Mesodermal cell (in vitro differentiated cells): ENCODE measurements around the gene UBE2QL1.
"Not testable (repeated sequence)": the region's sequence is repeated elsewhere in the genome, so short reads cannot be mapped to it uniquely, and the experiment has no call there.

Experiments
- H3K27ac ChIP-seq: 2 replicates; pipeline ENCODE4 v1.7.0; 2013; ENCODE audit warnings: mild to moderate bottlenecking, low read depth, low read length, moderate library complexity; ENCODE audit not compliant: severe bottlenecking
- H3K36me3 ChIP-seq: 2 replicates; pipeline ENCODE4 v1.7.1; 2013; ENCODE audit warnings: mild to moderate bottlenecking, low read length, moderate library complexity; ENCODE audit not compliant: control insufficient read depth, insufficient read depth
- H3K4me1 ChIP-seq: one replicate; pipeline ENCODE4 v1.7.1; 2013; ENCODE audit warnings: mild to moderate bottlenecking, low read length; ENCODE audit not compliant: insufficient read depth, control insufficient read depth, poor library complexity, severe bottlenecking
- H3K4me3 ChIP-seq: 2 replicates; pipeline ENCODE4 v1.7.0; 2013; ENCODE audit warnings: low read length, control low read depth, mild to moderate bottlenecking; ENCODE audit not compliant: insufficient read depth, poor library complexity, severe bottlenecking; ENCODE audit errors: extremely low read depth
- H3K9me3 ChIP-seq: 2 replicates; pipeline ENCODE4 v1.7.1; 2013; ENCODE audit warnings: mild to moderate bottlenecking, low read length, moderate library complexity; ENCODE audit not compliant: control insufficient read depth
- WGBS, 2 experiments: methylation state at CpG; one replicate each; pipeline ENCODE4 v1.1.5; 2013; ENCODE audit warnings: missing lambda C conversion rate in 2 of 2; ENCODE audit not compliant: insufficient coverage in 2 of 2; 5-methylcytosine and 5-hydroxymethylcytosine counted together

UBE2QL1 gene

GRCh38 chr5:6510973-6511372 is 62.3 kb downstream of the UBE2QL1 start:
- H3K36me3 ChIP-seq: no peaks in the 10 kb centered on the region
- WGBS, 2 experiments: 92 to 95% methylated on average over 2 of the region's 4 CpGs
- no peak overlapping the region for H3K4me3 ChIP-seq
- H3K9me3 ChIP-seq: no peaks in the 10 kb centered on the region
- no peaks in the 10 kb centered on the region for H3K4me1 ChIP-seq
- H3K27ac ChIP-seq: no peak overlapping the region

GRCh38 chr5:6515812-6516211 is 67.2 kb downstream of the UBE2QL1 start:
- WGBS, 2 experiments: 100% methylated on average over 1 of the region's 5 CpGs
- H3K9me3 ChIP-seq, H3K27ac ChIP-seq, H3K36me3 ChIP-seq, H3K4me1 ChIP-seq, H3K4me3 ChIP-seq: not testable (repeated sequence)

GRCh38 chr5:6516823-6517222 is 68.2 kb downstream of the UBE2QL1 start:
- no peaks in the 10 kb centered on the region for H3K9me3 ChIP-seq
- H3K4me1 ChIP-seq: no peaks in the 10 kb centered on the region
- no peak overlapping the region for H3K27ac ChIP-seq
- H3K4me3 ChIP-seq: no peak overlapping the region
- no peaks in the 10 kb centered on the region for H3K36me3 ChIP-seq
- WGBS, 2 experiments: 92% methylated on average over 2 of the region's 4 CpGs; no CpG with 5 or more reads in 1 of the 2 experiments

GRCh38 chr5:6517510-6517909 is 68.9 kb downstream of the UBE2QL1 start:
- Histone ChIP-seq H3K36me3 (no peaks in the 10 kb centered on the region), H3K4me3 (no peak overlapping the region), H3K4me1 (no peaks in the 10 kb centered on the region), H3K9me3 (no peaks in the 10 kb centered on the region), H3K27ac (no peak overlapping the region)
- WGBS, 2 experiments: 89% methylated on average over 4 of the region's 6 CpGs

GRCh38 chr5:6518298-6519057 is 69.8 kb downstream of the UBE2QL1 start:
- no peak overlapping the region for H3K4me3 ChIP-seq
- no peaks in the 10 kb centered on the region for H3K9me3 ChIP-seq
- H3K4me1 ChIP-seq: no peaks in the 10 kb centered on the region
- no peak overlapping the region for H3K27ac ChIP-seq
- WGBS, 2 experiments: 71 to 76% methylated on average over 9 of the region's 9 CpGs
- no peaks in the 10 kb centered on the region for H3K36me3 ChIP-seq

GRCh38 chr5:6520201-6520600 is 71.5 kb downstream of the UBE2QL1 start:
- H3K27ac ChIP-seq: no peak overlapping the region
- no peaks in the 10 kb centered on the region for H3K36me3 ChIP-seq
- H3K9me3 ChIP-seq: no peaks in the 10 kb centered on the region
- H3K4me3 ChIP-seq: no peak overlapping the region
- no peaks in the 10 kb centered on the region for H3K4me1 ChIP-seq
- WGBS, 2 experiments: 86% methylated on average over 5 of the region's 5 CpGs

- Histone ChIP-seq H3K4me1 (no peaks in the 10 kb centered on the region), H3K27ac (no peak overlapping the region), H3K36me3 (no peaks in the 10 kb centered on the region), H3K4me3 (no peak overlapping the region), H3K9me3 (no peaks in the 10 kb centered on the region)
- 90 to 96% methylated on average over 16 of the region's 16 CpGs for WGBS, 2 experiments
These were observed 73.7 kb downstream of the UBE2QL1 start for GRCh38 chr5:6522331-6522730.

GRCh38 chr5:6522923-6523322 is 74.3 kb downstream of the UBE2QL1 start:
- Histone ChIP-seq H3K9me3 (no peaks in the 10 kb centered on the region), H3K4me1 (no peaks in the 10 kb centered on the region), H3K36me3 (no peaks in the 10 kb centered on the region), H3K27ac (no peak overlapping the region), H3K4me3 (no peak overlapping the region)
- WGBS, 2 experiments: 80 to 95% methylated on average over 6 to 9 of the region's 9 CpGs

GRCh38 chr5:6525422-6525821 is 76.8 kb downstream of the UBE2QL1 start:
- no peaks in the 10 kb centered on the region for H3K36me3 ChIP-seq
- no peak overlapping the region for H3K27ac ChIP-seq
- H3K4me3 ChIP-seq: no peak overlapping the region
- 82 to 94% methylated on average over 3 of the region's 4 CpGs for WGBS, 2 experiments
- H3K9me3 ChIP-seq: no peaks in the 10 kb centered on the region
- H3K4me1 ChIP-seq: no peaks in the 10 kb centered on the region

- no peaks in the 10 kb centered on the region for H3K36me3 ChIP-seq
- no peak overlapping the region for H3K4me3 ChIP-seq
- WGBS, 2 experiments: 59 to 64% methylated on average over 8 of the region's 9 CpGs
- H3K9me3 ChIP-seq: no peaks in the 10 kb centered on the region
- H3K4me1 ChIP-seq: no peaks in the 10 kb centered on the region
- H3K27ac ChIP-seq: no peak overlapping the region
These were observed 77.3 kb downstream of the UBE2QL1 start for GRCh38 chr5:6525910-6526309.

- WGBS, 2 experiments: 84 to 88% methylated on average over 11 to 12 of the region's 12 CpGs
- Histone ChIP-seq H3K27ac (no peak overlapping the region), H3K4me1 (no peaks in the 10 kb centered on the region), H3K36me3 (no peaks in the 10 kb centered on the region), H3K4me3 (no peak overlapping the region), H3K9me3 (no peaks in the 10 kb centered on the region)
These were observed 79.2 kb downstream of the UBE2QL1 start for GRCh38 chr5:6527749-6528455.
